ENCODE results near the gene DIO3. TPM values are rescaled to one million over a fixed set of nuclear protein-coding genes. Genes with fewer than 3 reads are reported as not detected.
"Not testable (repeated sequence)": the region's sequence is repeated elsewhere in the genome, so short reads cannot be mapped to it uniquely, and the experiment has no call there.

Gene DIO3
- total RNA-seq, 4 donors from 2014 or later = 4.2 to 19.5 (median 5.3) TPM

GRCh38 chr14:101567252-101567651 is 6.0 kb downstream of the DIO3 start:
- Histone ChIP-seq H3K27me3 (peaks cover 0 to 40% of the 10 kb centered on the region in 2 donors), H3K36me3 (no peaks in the 10 kb centered on the region), H3K27ac (no peak overlapping the region), H3K9me3 (peaks cover 0 to 8% (median 0%) of the 10 kb centered on the region in 4 donors), H3K4me3 (no peak overlapping the region), H3K4me1 (peaks cover 0 to 21% (median 0%) of the 10 kb centered on the region in 4 donors)
- no peak for DNase-seq (ENCODE audit: low spot score in 2 of 2)
- 91 to 94% methylated on average over 5 of the region's 5 CpGs for WGBS, 2 donors
- no peak for TF ChIP-seq POLR2A (IDR thresholded peaks at IDR 0.05)
- TF ChIP-seq EP300 (IDR thresholded peaks at IDR 0.05) = no peak
- TF ChIP-seq CTCF (IDR thresholded peaks at IDR 0.05) = no peak

GRCh38 chr14:101571004-101571403 is 9.7 kb downstream of the DIO3 start:
- H3K4me3 ChIP-seq = no peak overlapping the region
- 56 to 83% methylated on average over 5 of the region's 5 CpGs for WGBS, 2 donors
- H3K36me3 ChIP-seq = no peaks in the 10 kb centered on the region
- no peak overlapping the region for H3K27ac ChIP-seq
- DNase-seq (ENCODE audit: low spot score in 2 of 2) = no peak
- H3K27me3 ChIP-seq = peaks cover 0 to 3% of the 10 kb centered on the region in 2 donors
- no peaks in the 10 kb centered on the region for H3K4me1 ChIP-seq
- TF ChIP-seq CTCF (IDR thresholded peaks at IDR 0.05) = no peak
- TF ChIP-seq EP300 (IDR thresholded peaks at IDR 0.05) = no peak
- TF ChIP-seq POLR2A (IDR thresholded peaks at IDR 0.05) = no peak
- peaks cover 0 to 3% (median 0%) of the 10 kb centered on the region in 4 donors for H3K9me3 ChIP-seq

GRCh38 chr14:101572526-101572925 is 11.2 kb downstream of the DIO3 start:
- not testable (repeated sequence) for H3K36me3 ChIP-seq; H3K4me3 ChIP-seq; H3K27ac ChIP-seq; H3K27me3 ChIP-seq; H3K9me3 ChIP-seq; H3K4me1 ChIP-seq; DNase-seq (ENCODE audit: low spot score in 2 of 2)
- WGBS, 2 donors = 83 to 100% methylated on average over 4 to 6 of the region's 6 CpGs

GRCh38 chr14:101573289-101573688 is 12.0 kb downstream of the DIO3 start:
- no peak for DNase-seq (ENCODE audit: low spot score in 2 of 2)
- H3K4me1 ChIP-seq = no peaks in the 10 kb centered on the region
- TF ChIP-seq CTCF (IDR thresholded peaks at IDR 0.05) (no peak), EP300 (IDR thresholded peaks at IDR 0.05) (no peak), POLR2A (IDR thresholded peaks at IDR 0.05) (no peak)
- H3K36me3 ChIP-seq = no peaks in the 10 kb centered on the region
- no peaks in the 10 kb centered on the region for H3K27me3 ChIP-seq
- no peak overlapping the region for H3K4me3 ChIP-seq
- H3K9me3 ChIP-seq = peaks cover 0 to 3% (median 0%) of the 10 kb centered on the region in 4 donors
- whole genome bisulfite sequencing, 2 donors = 85 to 88% methylated on average over 7 to 8 of the region's 8 CpGs
- H3K27ac ChIP-seq = no peak overlapping the region

GRCh38 chr14:101575581-101575980 is 14.3 kb downstream of the DIO3 start:
- no peak for TF ChIP-seq CTCF (IDR thresholded peaks at IDR 0.05)
- no peak for TF ChIP-seq POLR2A (IDR thresholded peaks at IDR 0.05)
- no peak for TF ChIP-seq EP300 (IDR thresholded peaks at IDR 0.05)
- WGBS, 2 donors = 69 to 83% methylated on average over 4 of the region's 4 CpGs
- no peaks in the 10 kb centered on the region for H3K36me3 ChIP-seq
- no peaks in the 10 kb centered on the region for H3K4me1 ChIP-seq
- peaks cover 0 to 7% (median 0%) of the 10 kb centered on the region in 4 donors for H3K9me3 ChIP-seq
- no peak overlapping the region for H3K27ac ChIP-seq
- no peaks in the 10 kb centered on the region for H3K27me3 ChIP-seq
- DNase-seq (ENCODE audit: low spot score in 2 of 2) = no peak
- no peak overlapping the region for H3K4me3 ChIP-seq
